ENCODE results near the gene KCNIP1. TPM values are rescaled to one million over a fixed set of nuclear protein-coding genes. Genes with fewer than 3 reads are reported as not detected.

KCNIP1 gene
- total and polyA plus RNA-seq, 10 donors = 0.08 to 20.0 (median 9.4) TPM

- Histone ChIP-seq H3K27ac (no peak overlapping the region), H3K27me3 (replicated peaks in 1 of 7) (peaks cover 0 to 88% (median 3%) of the 10 kb centered on the region in 7 donors), H3K4me1 (peaks cover 0 to 4% (median 3%) of the 10 kb centered on the region in 6 donors), H3K36me3 (no peaks in the 10 kb centered on the region), H3K4me3 (no peak overlapping the region), H3K9me3 (peaks cover 0 to 2% (median 0%) of the 10 kb centered on the region in 8 donors)
- TF ChIP-seq CTCF (IDR thresholded peaks at IDR 0.05 in 8 of 11, conservative IDR thresholded peaks at IDR 0.05 in 3 of 11) (no peak), POLR2A (IDR thresholded peaks at IDR 0.05) (no peak), POLR2AphosphoS5 (IDR thresholded peaks at IDR 0.05) (no peak)
- intact Hi-C loops (cut with DNase I; ENCODE audit: low total_unique reads) = no loop called here
- 55 to 68% (median 65%) methylated on average over 8 of the region's 8 CpGs for WGBS, 5 donors
- DNase-seq = no peak
Observed at GRCh38 chr5:170570476-170570875, 66.7 kb downstream of the KCNIP1 start.

- Histone ChIP-seq H3K27ac (no peak overlapping the region), H3K27me3 (replicated peaks in 1 of 7) (peaks cover 0 to 86% (median 3%) of the 10 kb centered on the region in 7 donors), H3K4me3 (no peak overlapping the region), H3K4me1 (peaks cover 0 to 4% (median 3%) of the 10 kb centered on the region in 6 donors), H3K36me3 (no peaks in the 10 kb centered on the region), H3K9me3 (peaks cover 0 to 8% (median 0%) of the 10 kb centered on the region in 8 donors)
- no peak for TF ChIP-seq POLR2AphosphoS5 (IDR thresholded peaks at IDR 0.05)
- no peak for TF ChIP-seq CTCF (IDR thresholded peaks at IDR 0.05 in 8 of 11, conservative IDR thresholded peaks at IDR 0.05 in 3 of 11)
- TF ChIP-seq POLR2A (IDR thresholded peaks at IDR 0.05) = no peak
- intact Hi-C loops (cut with DNase I; ENCODE audit: low total_unique reads) = no loop called here
- DNase-seq = no peak
- WGBS, 5 donors = 42 to 73% (median 68%) methylated on average over 5 of the region's 5 CpGs
Observed at GRCh38 chr5:170571281-170571731, 67.5 kb downstream of the KCNIP1 start.

- H3K4me3 ChIP-seq = no peak overlapping the region
- no peak for DNase-seq
- TF ChIP-seq CTCF (IDR thresholded peaks at IDR 0.05 in 8 of 11, conservative IDR thresholded peaks at IDR 0.05 in 3 of 11) = no peak
- TF ChIP-seq POLR2AphosphoS5 (IDR thresholded peaks at IDR 0.05) = no peak
- no peak for TF ChIP-seq POLR2A (IDR thresholded peaks at IDR 0.05)
- peaks cover 0 to 4% (median 3%) of the 10 kb centered on the region in 6 donors for H3K4me1 ChIP-seq
- no peaks in the 10 kb centered on the region for H3K36me3 ChIP-seq
- peaks cover 0 to 85% (median 3%) of the 10 kb centered on the region in 7 donors for H3K27me3 ChIP-seq (replicated peaks in 1 of 7)
- WGBS, 5 donors = 12 to 27% (median 12%) methylated on average over 16 of the region's 16 CpGs
- H3K9me3 ChIP-seq = peaks cover 0 to 8% (median 0%) of the 10 kb centered on the region in 8 donors
- intact Hi-C loops (cut with DNase I; ENCODE audit: low total_unique reads) = no loop called here
- no peak overlapping the region for H3K27ac ChIP-seq
Observed at GRCh38 chr5:170571875-170572852, 68.3 kb downstream of the KCNIP1 start.

GRCh38 chr5:170573114-170573513, 69.3 kb downstream of the KCNIP1 start:
- TF ChIP-seq POLR2A (IDR thresholded peaks at IDR 0.05) = no peak
- TF ChIP-seq CTCF (IDR thresholded peaks at IDR 0.05 in 8 of 11, conservative IDR thresholded peaks at IDR 0.05 in 3 of 11) = no peak
- no peak for TF ChIP-seq POLR2AphosphoS5 (IDR thresholded peaks at IDR 0.05)
- peaks cover 0 to 8% (median 0%) of the 10 kb centered on the region in 8 donors for H3K9me3 ChIP-seq
- peaks cover 0 to 4% (median 3%) of the 10 kb centered on the region in 6 donors for H3K4me1 ChIP-seq
- WGBS, 5 donors = 70 to 81% (median 73%) methylated on average over 4 of the region's 4 CpGs
- intact Hi-C loops (cut with DNase I; ENCODE audit: low total_unique reads) = no loop called here
- no peak overlapping the region for H3K27ac ChIP-seq
- no peaks in the 10 kb centered on the region for H3K36me3 ChIP-seq
- DNase-seq = no peak
- peaks cover 0 to 81% (median 3%) of the 10 kb centered on the region in 7 donors for H3K27me3 ChIP-seq (replicated peaks in 1 of 7)
- H3K4me3 ChIP-seq = no peak overlapping the region
